T-cell (primary cell): ENCODE results near the gene FHOD3. TPM values are rescaled to one million over a fixed set of nuclear protein-coding genes. Genes with fewer than 3 reads are reported as not detected.

ENCODE experiments used
- ATAC-seq, 4 experiments: fragments of 200-7000 bp in 3 of 4; fragments of 150-1000 bp in 1 of 4; cut with Tn5 transposase; replicated peaks in 1 of 4; 1 replicate in 3 of 4; 2 replicates in 1 of 4; pipeline ENCODE4 v1.10.0; 2021; ENCODE audit warnings: moderate library complexity in 3 of 4, mild to moderate bottlenecking in 2 of 4, moderate number of reproducible peaks in 1 of 4
- CTCF ChIA-PET, 2 donors: fragments of 300-600 bp; sonication (Branson Sonifier 250); formaldehyde crosslinking; loops; one replicate each; lab custom pipeline; 2022; ENCODE audit warnings: antibody characterized with exemption in 2 of 2; lab: Charles Lee
- POLR2A ChIA-PET, 2 donors: fragments of 300-600 bp; sonication (Branson Sonifier 250); formaldehyde crosslinking; loops; one replicate each; lab custom pipeline; 2022; ENCODE audit warnings: antibody characterized with exemption in 2 of 2; lab: Charles Lee
- DNase-seq, 35 experiments: peaks; one replicate each; pipeline versions ENCODE4 v3.0.0 to v3.0.0-alpha.2; 2013 to 2023
- H3K27ac ChIP-seq: one replicate; pipeline ENCODE4 v1.5.1; 2013; ENCODE audit warnings: low read length
- H3K27me3 ChIP-seq, 2 experiments: replicated peaks in 1 of 2; 1 replicate in 1 of 2; 2 replicates in 1 of 2; pipeline versions ENCODE4 v1.6.1 to v1.7.0; 2013; ENCODE audit warnings: low read length in 1 of 2, mixed read lengths in 1 of 2; ENCODE audit not compliant: control insufficient read depth in 2 of 2, insufficient read depth in 2 of 2; ENCODE audit errors: extremely low read depth in 1 of 2
- H3K36me3 ChIP-seq, 2 donors: 1 replicate in 1 of 2; 2 replicates in 1 of 2; pipeline versions ENCODE4 v1.6.1 to v1.7.0; 2013; ENCODE audit warnings: low read length in 1 of 2; ENCODE audit not compliant: control insufficient read depth in 2 of 2, insufficient read depth in 1 of 2; ENCODE audit errors: extremely low read depth in 1 of 2
- H3K4me1 ChIP-seq, 2 experiments: 1 replicate in 1 of 2; 2 replicates in 1 of 2; pipeline versions ENCODE4 v1.6.1 to v1.7.0; 2013; ENCODE audit warnings: low read length in 2 of 2, mixed read lengths in 1 of 2; ENCODE audit not compliant: insufficient read depth in 2 of 2, control insufficient read depth in 1 of 2; ENCODE audit errors: extremely low read depth in 1 of 2
- H3K4me3 ChIP-seq, 2 donors: 1 replicate in 1 of 2; 2 replicates in 1 of 2; pipeline versions ENCODE4 v1.5.1 to v1.7.0; 2013; ENCODE audit warnings: mild to moderate bottlenecking in 2 of 2, low read length in 1 of 2, moderate library complexity in 1 of 2; ENCODE audit not compliant: control insufficient read depth in 1 of 2; ENCODE audit errors: extremely low read depth in 1 of 2
- H3K9me3 ChIP-seq: 2 replicates; pipeline ENCODE4 v1.7.0; 2013
- H3K27ac Mint-ChIP-seq, 2 donors: one replicate each; pipeline ENCODE4 v1.8.0; 2020 to 2021; ENCODE audit warnings: mild to moderate bottlenecking in 2 of 2, mixed read lengths in 2 of 2
- H3K27me3 Mint-ChIP-seq, 2 donors: one replicate each; pipeline ENCODE4 v1.8.0; 2021 to 2022; ENCODE audit warnings: mixed read lengths in 2 of 2
- H3K36me3 Mint-ChIP-seq: one replicate; pipeline ENCODE4 v1.8.0; 2021; ENCODE audit warnings: mixed read lengths
- H3K4me1 Mint-ChIP-seq, 3 donors: one replicate each; pipeline ENCODE4 v1.8.0; 2020 to 2022; ENCODE audit warnings: mixed read lengths in 3 of 3, mild to moderate bottlenecking in 1 of 3
- H3K4me3 Mint-ChIP-seq, 3 donors: one replicate each; pipeline ENCODE4 v1.8.0; 2020 to 2022; ENCODE audit warnings: mild to moderate bottlenecking in 3 of 3, mixed read lengths in 3 of 3, moderate library complexity in 3 of 3
- H3K9me3 Mint-ChIP-seq, 3 donors: one replicate each; pipeline ENCODE4 v1.8.0; 2020 to 2022; ENCODE audit warnings: mixed read lengths in 3 of 3
- WGBS: methylation state at CpG from one replicate; pipeline ENCODE4 v1.1.5; 2013; ENCODE audit warnings: missing lambda C conversion rate; ENCODE audit not compliant: insufficient coverage; 5-methylcytosine and 5-hydroxymethylcytosine counted together
- total RNA-seq, 35 experiments: library from RNA in 6 of 35; stranded (reverse) in 6 of 35; fragments of 120-200 nt in 1 of 35; gene quantifications; one replicate each; pipeline versions ENCODE4 v1.2.1 to v1.2.4 and lab custom pipeline; 2013 to 2026

FHOD3 gene
- total RNA-seq, 5 donors from 2014 or later (not counting 1 experiment from before 2014, with no cell fraction given): 0.06 TPM; not detected in 4

GRCh38 chr18:36745219-36745975 is 447.9 kb downstream of the FHOD3 start:
- peaks cover 9 to 18% of the 10 kb centered on the region in 2 donors for H3K27me3 Mint-ChIP-seq
- no peaks in the 10 kb centered on the region for H3K9me3 Mint-ChIP-seq
- H3K27ac ChIP-seq: no peak overlapping the region
- DNase-seq (no peak), ATAC-seq (no peak)
- no peaks in the 10 kb centered on the region for H3K36me3 Mint-ChIP-seq
- no peak overlapping the region for H3K4me3 Mint-ChIP-seq
- H3K4me1 Mint-ChIP-seq: no peaks in the 10 kb centered on the region
- H3K36me3 ChIP-seq: no peaks in the 10 kb centered on the region
- no peaks in the 10 kb centered on the region for H3K4me1 ChIP-seq
- ChIA-PET CTCF (no interaction called here), POLR2A (no interaction called here)
- H3K27ac Mint-ChIP-seq: no peak overlapping the region
- H3K27me3 ChIP-seq: peaks cover 0 to 6% of the 10 kb centered on the region in 2 experiments
- no peaks in the 10 kb centered on the region for H3K9me3 ChIP-seq
- 81% methylated on average over 15 of the region's 25 CpGs for WGBS
- no peak overlapping the region for H3K4me3 ChIP-seq

- Histone ChIP-seq H3K27me3 (no peaks in the 10 kb centered on the region), H3K9me3 (no peaks in the 10 kb centered on the region), H3K36me3 (no peaks in the 10 kb centered on the region), H3K27ac (no peak overlapping the region), H3K4me1 (no peaks in the 10 kb centered on the region), H3K4me3 (no peak overlapping the region)
- no peaks in the 10 kb centered on the region for H3K36me3 Mint-ChIP-seq
- POLR2A ChIA-PET: no interaction called here
- H3K9me3 Mint-ChIP-seq: no peaks in the 10 kb centered on the region
- WGBS: no CpG with 5 or more reads among the region's 3 CpGs
- CTCF ChIA-PET: no interaction called here
- H3K27ac Mint-ChIP-seq: no peak overlapping the region
- H3K4me3 Mint-ChIP-seq: no peak overlapping the region
- ATAC-seq (no peak), DNase-seq (no peak)
- H3K4me1 Mint-ChIP-seq: no peaks in the 10 kb centered on the region
- H3K27me3 Mint-ChIP-seq: peaks cover 3 to 14% of the 10 kb centered on the region in 2 donors
Observed at GRCh38 chr18:36752929-36753865, 455.7 kb downstream of the FHOD3 start.

- Mint-ChIP-seq H3K27ac (no peak overlapping the region), H3K36me3 (no peaks in the 10 kb centered on the region), H3K4me3 (no peak overlapping the region), H3K9me3 (no peaks in the 10 kb centered on the region), H3K27me3 (peaks cover 3 to 15% of the 10 kb centered on the region in 2 donors), H3K4me1 (no peaks in the 10 kb centered on the region)
- H3K36me3 ChIP-seq: no peaks in the 10 kb centered on the region
- DNase-seq (no peak), ATAC-seq (no peak)
- ChIA-PET POLR2A (no interaction called here), CTCF (no interaction called here)
- no peak overlapping the region for H3K27ac ChIP-seq
- H3K9me3 ChIP-seq: no peaks in the 10 kb centered on the region
- WGBS: 83% methylated on average over 3 of the region's 4 CpGs
- peaks cover 0 to 4% of the 10 kb centered on the region in 2 experiments for H3K27me3 ChIP-seq
- no peaks in the 10 kb centered on the region for H3K4me1 ChIP-seq
- H3K4me3 ChIP-seq: no peak overlapping the region
Observed at GRCh38 chr18:36756242-36756641, 458.7 kb downstream of the FHOD3 start.

- no peaks in the 10 kb centered on the region for H3K4me1 Mint-ChIP-seq
- H3K9me3 ChIP-seq: no peaks in the 10 kb centered on the region
- H3K27me3 Mint-ChIP-seq: peaks cover 5 to 16% of the 10 kb centered on the region in 2 donors
- no peak overlapping the region for H3K4me3 ChIP-seq
- H3K9me3 Mint-ChIP-seq: peaks cover 0 to 4% (median 0%) of the 10 kb centered on the region in 3 donors
- no peaks in the 10 kb centered on the region for H3K36me3 Mint-ChIP-seq
- DNase-seq: no peak
- no peaks in the 10 kb centered on the region for H3K36me3 ChIP-seq
- no peak for ATAC-seq
- H3K4me1 ChIP-seq: no peaks in the 10 kb centered on the region
- H3K27me3 ChIP-seq: peaks cover 0 to 4% of the 10 kb centered on the region in 2 experiments
- H3K27ac Mint-ChIP-seq: no peak overlapping the region
- whole genome bisulfite sequencing: no CpG with 5 or more reads among the region's 1 CpG
- CTCF ChIA-PET: no interaction called here
- no peak overlapping the region for H3K27ac ChIP-seq
- H3K4me3 Mint-ChIP-seq: no peak overlapping the region
- POLR2A ChIA-PET: no interaction called here
Observed at GRCh38 chr18:36757081-36757480, 459.6 kb downstream of the FHOD3 start.

GRCh38 chr18:36757991-36758390 is 460.5 kb downstream of the FHOD3 start:
- Histone ChIP-seq H3K27ac (no peak overlapping the region), H3K27me3 (peaks cover 0 to 4% of the 10 kb centered on the region in 2 experiments), H3K36me3 (no peaks in the 10 kb centered on the region), H3K4me1 (no peaks in the 10 kb centered on the region), H3K9me3 (no peaks in the 10 kb centered on the region), H3K4me3 (no peak overlapping the region)
- Mint-ChIP-seq H3K27ac (no peak overlapping the region), H3K27me3 (peaks cover 7 to 16% of the 10 kb centered on the region in 2 donors), H3K4me1 (no peaks in the 10 kb centered on the region), H3K36me3 (no peaks in the 10 kb centered on the region), H3K9me3 (peaks cover 0 to 4% (median 0%) of the 10 kb centered on the region in 3 donors), H3K4me3 (no peak overlapping the region)
- no CpG with 5 or more reads among the region's 3 CpGs for WGBS
- ATAC-seq (no peak), DNase-seq (no peak)
- POLR2A ChIA-PET: no interaction called here
- CTCF ChIA-PET: interaction anchor here in 1 of 2 donors (0.6 kb wide), 1 partner anchor 1422 kb away, joined by 4 read pairs; no protein-coding TSS in a partner anchor

DNA sequence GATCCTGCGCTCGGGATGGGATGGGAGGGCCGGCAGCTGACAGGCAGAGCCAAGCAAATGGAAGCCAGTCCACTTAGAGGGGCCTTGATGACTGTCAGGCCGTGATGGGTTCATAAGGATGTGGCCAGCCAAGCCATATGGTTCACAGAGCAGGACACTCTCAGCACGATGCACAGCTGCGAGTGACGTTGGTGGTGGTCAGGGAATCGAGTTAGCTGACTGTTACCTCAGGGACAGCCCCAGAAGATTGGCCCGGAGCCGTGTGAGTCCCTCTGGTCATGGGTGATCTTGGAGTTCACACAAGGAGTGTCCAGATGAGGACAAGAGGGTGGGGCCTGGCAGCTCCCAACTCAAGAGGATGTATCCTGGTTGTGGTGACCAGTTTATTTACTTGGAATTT is 461.1 kb downstream of the FHOD3 start:
- POLR2A ChIA-PET: no interaction called here

More for the DNA sequence above, 461.1 kb downstream of the FHOD3 start:
- Mint-ChIP-seq H3K9me3 (peaks cover 0 to 4% (median 0%) of the 10 kb centered on the region in 3 donors), H3K4me1 (no peaks in the 10 kb centered on the region), H3K27me3 (peaks cover 7 to 16% of the 10 kb centered on the region in 2 donors), H3K36me3 (no peaks in the 10 kb centered on the region), H3K27ac (no peak overlapping the region), H3K4me3 (no peak overlapping the region)
- CTCF ChIA-PET: no interaction called here
- no peak overlapping the region for H3K4me3 ChIP-seq
- H3K9me3 ChIP-seq: no peaks in the 10 kb centered on the region
- H3K36me3 ChIP-seq: no peaks in the 10 kb centered on the region
- no peak overlapping the region for H3K27ac ChIP-seq
- peaks cover 0 to 4% of the 10 kb centered on the region in 2 experiments for H3K27me3 ChIP-seq
- H3K4me1 ChIP-seq: no peaks in the 10 kb centered on the region
- WGBS: 86% methylated on average over 10 of the region's 10 CpGs
- DNase-seq: no peak
- ATAC-seq: peak in 1 of 4 experiments; percentile 16
